Duodenal mucosa (tissue), 2 donors: ENCODE measurements around the gene CELF4.

Experiments
- H3K27ac ChIP-seq: one replicate; pipeline ENCODE4 v1.7.0; 2013; ENCODE audit warnings: low read depth, low read length
- H3K27me3 ChIP-seq, 2 donors: one replicate each; pipeline ENCODE4 v1.7.0; 2013; ENCODE audit warnings: low read length in 2 of 2, control low read depth in 1 of 2; ENCODE audit not compliant: insufficient read depth in 2 of 2, control insufficient read depth in 1 of 2
- H3K36me3 ChIP-seq, 2 donors: one replicate each; pipeline ENCODE4 v1.7.0; 2013; ENCODE audit warnings: low read length in 2 of 2, control low read depth in 1 of 2; ENCODE audit not compliant: insufficient read depth in 2 of 2, control insufficient read depth in 1 of 2
- H3K4me1 ChIP-seq, 2 donors: one replicate each; pipeline ENCODE4 v1.7.0; 2013; ENCODE audit warnings: low read length in 2 of 2, control low read depth in 1 of 2; ENCODE audit not compliant: insufficient read depth in 2 of 2, control insufficient read depth in 1 of 2
- H3K4me3 ChIP-seq, 2 donors: one replicate each; pipeline ENCODE4 v1.7.0; 2013; ENCODE audit warnings: low read length in 2 of 2, low read depth in 1 of 2
- H3K9ac ChIP-seq, 2 donors: one replicate each; pipeline ENCODE4 v1.7.0; 2013; ENCODE audit warnings: low read length in 2 of 2, low read depth in 1 of 2
- H3K9me3 ChIP-seq, 2 donors: one replicate each; pipeline ENCODE4 v1.7.0; 2013; ENCODE audit warnings: low read length in 2 of 2, control low read depth in 1 of 2; ENCODE audit not compliant: control insufficient read depth in 1 of 2

The CELF4 gene

GRCh38 chr18:37409878-37410277 is 155.7 kb downstream of the CELF4 start:
- no peaks in the 10 kb centered on the region for H3K9me3 ChIP-seq
- H3K4me1 ChIP-seq, result no peaks in the 10 kb centered on the region
- H3K9ac ChIP-seq, result no peak overlapping the region
- H3K36me3 ChIP-seq, result no peaks in the 10 kb centered on the region
- no peaks in the 10 kb centered on the region for H3K27me3 ChIP-seq
- H3K27ac ChIP-seq, result no peak overlapping the region
- H3K4me3 ChIP-seq, result no peak overlapping the region

- no peak overlapping the region for H3K4me3 ChIP-seq
- H3K27ac ChIP-seq, result no peak overlapping the region
- no peaks in the 10 kb centered on the region for H3K4me1 ChIP-seq
- H3K9me3 ChIP-seq, result no peaks in the 10 kb centered on the region
- H3K36me3 ChIP-seq, result no peaks in the 10 kb centered on the region
- no peak overlapping the region for H3K9ac ChIP-seq
- no peaks in the 10 kb centered on the region for H3K27me3 ChIP-seq
Observed at GRCh38 chr18:37408676-37409265, 156.8 kb downstream of the CELF4 start.

GRCh38 chr18:37407571-37407970 is 158.0 kb downstream of the CELF4 start:
- no peaks in the 10 kb centered on the region for H3K27me3 ChIP-seq
- no peaks in the 10 kb centered on the region for H3K36me3 ChIP-seq
- H3K27ac ChIP-seq, result no peak overlapping the region
- H3K9ac ChIP-seq, result no peak overlapping the region
- peaks cover 0 to 3% of the 10 kb centered on the region in 2 donors for H3K4me1 ChIP-seq
- H3K9me3 ChIP-seq, result no peaks in the 10 kb centered on the region
- no peak overlapping the region for H3K4me3 ChIP-seq

GRCh38 chr18:37405772-37406171 is 159.8 kb downstream of the CELF4 start:
- Histone ChIP-seq H3K4me1 (peaks cover 0 to 3% of the 10 kb centered on the region in 2 donors), H3K27me3 (no peaks in the 10 kb centered on the region), H3K9ac (no peak overlapping the region), H3K4me3 (no peak overlapping the region), H3K27ac (no peak overlapping the region), H3K36me3 (no peaks in the 10 kb centered on the region), H3K9me3 (no peaks in the 10 kb centered on the region)

GRCh38 chr18:37405229-37405628 is 160.4 kb downstream of the CELF4 start:
- no peaks in the 10 kb centered on the region for H3K9me3 ChIP-seq
- H3K4me1 ChIP-seq, result peaks cover 0 to 3% of the 10 kb centered on the region in 2 donors
- H3K27me3 ChIP-seq, result no peaks in the 10 kb centered on the region
- no peak overlapping the region for H3K9ac ChIP-seq
- no peak overlapping the region for H3K27ac ChIP-seq
- H3K4me3 ChIP-seq, result no peak overlapping the region
- no peaks in the 10 kb centered on the region for H3K36me3 ChIP-seq

GRCh38 chr18:37403788-37404187 is 161.8 kb downstream of the CELF4 start:
- H3K4me3 ChIP-seq, result no peak overlapping the region
- no peaks in the 10 kb centered on the region for H3K9me3 ChIP-seq
- H3K9ac ChIP-seq, result no peak overlapping the region
- peaks cover 0 to 3% of the 10 kb centered on the region in 2 donors for H3K4me1 ChIP-seq
- H3K36me3 ChIP-seq, result no peaks in the 10 kb centered on the region
- no peak overlapping the region for H3K27ac ChIP-seq
- H3K27me3 ChIP-seq, result no peaks in the 10 kb centered on the region

- H3K9ac ChIP-seq, result no peak overlapping the region
Observed at GRCh38 chr18:37403100-37403781, 162.4 kb downstream of the CELF4 start.

GRCh38 chr18:37402735-37403099 is 162.9 kb downstream of the CELF4 start:
- no peaks in the 10 kb centered on the region for H3K9me3 ChIP-seq
- H3K4me1 ChIP-seq, result peaks cover 0 to 3% of the 10 kb centered on the region in 2 donors
- H3K36me3 ChIP-seq, result no peaks in the 10 kb centered on the region
- H3K27me3 ChIP-seq, result no peaks in the 10 kb centered on the region
- H3K9ac ChIP-seq, result no peak overlapping the region
- no peak overlapping the region for H3K4me3 ChIP-seq
- H3K27ac ChIP-seq, result no peak overlapping the region

More at GRCh38 chr18:37403100-37403781, 162.4 kb downstream of the CELF4 start:
- Histone ChIP-seq H3K36me3 (no peaks in the 10 kb centered on the region), H3K4me3 (no peak overlapping the region), H3K4me1 (peaks cover 0 to 3% of the 10 kb centered on the region in 2 donors), H3K9me3 (no peaks in the 10 kb centered on the region), H3K27me3 (no peaks in the 10 kb centered on the region), H3K27ac (no peak overlapping the region)

- Histone ChIP-seq H3K9ac (no peak overlapping the region), H3K4me1 (peaks cover 0 to 3% of the 10 kb centered on the region in 2 donors), H3K4me3 (no peak overlapping the region), H3K9me3 (no peaks in the 10 kb centered on the region), H3K27ac (no peak overlapping the region), H3K27me3 (no peaks in the 10 kb centered on the region), H3K36me3 (no peaks in the 10 kb centered on the region)
Observed at GRCh38 chr18:37400802-37401201, 164.8 kb downstream of the CELF4 start.

- no peaks in the 10 kb centered on the region for H3K36me3 ChIP-seq
- no peak overlapping the region for H3K4me3 ChIP-seq
- no peak overlapping the region for H3K9ac ChIP-seq
- H3K27ac ChIP-seq, result no peak overlapping the region
- no peaks in the 10 kb centered on the region for H3K9me3 ChIP-seq
- H3K27me3 ChIP-seq, result peaks cover 3 to 6% of the 10 kb centered on the region in 2 donors
- H3K4me1 ChIP-seq, result peaks cover 0 to 2% of the 10 kb centered on the region in 2 donors
Observed at GRCh38 chr18:37398248-37398920, 167.2 kb downstream of the CELF4 start.
